Measurements from ENCODE around the gene ARHGEF3.

The ARHGEF3 gene

GRCh38 chr3:56800832-56801661 is 702 bp downstream of the ARHGEF3 start:
- TF ChIP-seq CTCF (IDR thresholded peaks at IDR 0.05; ENCODE audit: low read depth, low read length) (no peak), MYC (IDR thresholded peaks at IDR 0.05; ENCODE audit: low read depth, low read length) (no peak), MAX (IDR thresholded peaks at IDR 0.05; ENCODE audit: low read depth, low read length) (no peak), POLR2A (IDR thresholded peaks at IDR 0.05; ENCODE audit: extremely low read depth, insufficient read length) (no peak)
- H3K4me3 ChIP-seq (ENCODE audit: low read depth, low read length) = no peak overlapping the region
- DNase-seq (ENCODE audit: low read depth) = no peak

GRCh38 chr3:56800130-56800831 is 1.5 kb downstream of the ARHGEF3 start:
- TF ChIP-seq POLR2A (IDR thresholded peaks at IDR 0.05; ENCODE audit: extremely low read depth, insufficient read length) (no peak), MAX (IDR thresholded peaks at IDR 0.05; ENCODE audit: low read depth, low read length) (no peak), MYC (IDR thresholded peaks at IDR 0.05; ENCODE audit: low read depth, low read length) (no peak), CTCF (IDR thresholded peaks at IDR 0.05; ENCODE audit: low read depth, low read length) (no peak)
- no peak overlapping the region for H3K4me3 ChIP-seq (ENCODE audit: low read depth, low read length)
- no peak for DNase-seq (ENCODE audit: low read depth)

GRCh38 chr3:56799251-56799882 is 2.4 kb downstream of the ARHGEF3 start:
- H3K4me3 ChIP-seq (ENCODE audit: low read depth, low read length) = no peak overlapping the region
- TF ChIP-seq CTCF (IDR thresholded peaks at IDR 0.05; ENCODE audit: low read depth, low read length) = no peak
- TF ChIP-seq MYC (IDR thresholded peaks at IDR 0.05; ENCODE audit: low read depth, low read length) = no peak
- TF ChIP-seq POLR2A (IDR thresholded peaks at IDR 0.05; ENCODE audit: extremely low read depth, insufficient read length) = no peak
- TF ChIP-seq MAX (IDR thresholded peaks at IDR 0.05; ENCODE audit: low read depth, low read length) = no peak
- DNase-seq (ENCODE audit: low read depth) = peak; percentile 63

- no peak overlapping the region for H3K4me3 ChIP-seq (ENCODE audit: low read depth, low read length)
- TF ChIP-seq MYC (IDR thresholded peaks at IDR 0.05; ENCODE audit: low read depth, low read length) (no peak), MAX (IDR thresholded peaks at IDR 0.05; ENCODE audit: low read depth, low read length) (no peak), CTCF (IDR thresholded peaks at IDR 0.05; ENCODE audit: low read depth, low read length) (no peak), POLR2A (IDR thresholded peaks at IDR 0.05; ENCODE audit: extremely low read depth, insufficient read length) (no peak)
- no peak for DNase-seq (ENCODE audit: low read depth)
Observed at GRCh38 chr3:56796996-56797395, 4.8 kb downstream of the ARHGEF3 start.

GRCh38 chr3:56796202-56796601 is 5.5 kb downstream of the ARHGEF3 start:
- no peak overlapping the region for H3K4me3 ChIP-seq (ENCODE audit: low read depth, low read length)
- TF ChIP-seq MAX (IDR thresholded peaks at IDR 0.05; ENCODE audit: low read depth, low read length) = no peak
- TF ChIP-seq POLR2A (IDR thresholded peaks at IDR 0.05; ENCODE audit: extremely low read depth, insufficient read length) = no peak
- TF ChIP-seq MYC (IDR thresholded peaks at IDR 0.05; ENCODE audit: low read depth, low read length) = no peak
- TF ChIP-seq CTCF (IDR thresholded peaks at IDR 0.05; ENCODE audit: low read depth, low read length) = no peak
- no peak for DNase-seq (ENCODE audit: low read depth)

All from NB4 (cell line).